ENCODE measurements around the gene HEPACAM.

HEPACAM gene

DNA sequence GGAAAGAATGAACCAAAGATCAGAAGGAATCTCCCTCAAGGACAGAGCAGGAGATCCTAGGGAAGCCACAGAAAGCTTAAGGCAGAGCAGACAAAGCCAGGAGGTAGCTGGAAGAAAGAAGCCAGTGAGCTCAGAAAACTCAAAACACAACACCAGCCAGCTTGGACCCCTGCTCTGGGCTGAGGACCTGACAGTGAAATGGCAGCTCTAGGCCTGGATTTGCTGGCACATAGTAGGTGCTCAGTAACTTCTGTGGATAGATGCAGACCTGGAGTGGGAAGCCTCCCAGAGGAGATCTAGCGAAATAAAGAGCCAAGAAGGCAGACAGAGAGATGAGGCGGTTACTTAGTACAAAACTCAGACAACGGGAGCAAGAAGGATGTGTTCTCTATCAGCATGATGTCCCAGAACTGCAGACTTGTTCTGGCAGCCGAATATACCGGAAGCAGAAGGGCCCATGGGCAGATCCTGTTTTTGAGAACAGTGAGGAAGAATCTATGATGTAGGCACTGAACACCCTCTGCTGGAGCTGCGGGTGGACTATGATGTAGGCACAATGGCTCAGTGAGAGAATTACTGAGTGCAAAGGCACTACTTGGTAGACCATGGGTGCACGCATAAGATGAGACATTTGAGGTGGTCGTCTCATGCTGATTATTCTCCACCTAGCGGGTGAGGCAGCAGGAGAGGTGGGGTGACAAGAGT lies 42.9 kb downstream of the HEPACAM start:
- no peak for DNase-seq (ENCODE audit: low spot score)
- in situ Hi-C loops (cut with MboI; ENCODE audit: low sequenced_read_pairs, unreplicated experiment), result no loop called here
- TF ChIP-seq, protein P1, sequence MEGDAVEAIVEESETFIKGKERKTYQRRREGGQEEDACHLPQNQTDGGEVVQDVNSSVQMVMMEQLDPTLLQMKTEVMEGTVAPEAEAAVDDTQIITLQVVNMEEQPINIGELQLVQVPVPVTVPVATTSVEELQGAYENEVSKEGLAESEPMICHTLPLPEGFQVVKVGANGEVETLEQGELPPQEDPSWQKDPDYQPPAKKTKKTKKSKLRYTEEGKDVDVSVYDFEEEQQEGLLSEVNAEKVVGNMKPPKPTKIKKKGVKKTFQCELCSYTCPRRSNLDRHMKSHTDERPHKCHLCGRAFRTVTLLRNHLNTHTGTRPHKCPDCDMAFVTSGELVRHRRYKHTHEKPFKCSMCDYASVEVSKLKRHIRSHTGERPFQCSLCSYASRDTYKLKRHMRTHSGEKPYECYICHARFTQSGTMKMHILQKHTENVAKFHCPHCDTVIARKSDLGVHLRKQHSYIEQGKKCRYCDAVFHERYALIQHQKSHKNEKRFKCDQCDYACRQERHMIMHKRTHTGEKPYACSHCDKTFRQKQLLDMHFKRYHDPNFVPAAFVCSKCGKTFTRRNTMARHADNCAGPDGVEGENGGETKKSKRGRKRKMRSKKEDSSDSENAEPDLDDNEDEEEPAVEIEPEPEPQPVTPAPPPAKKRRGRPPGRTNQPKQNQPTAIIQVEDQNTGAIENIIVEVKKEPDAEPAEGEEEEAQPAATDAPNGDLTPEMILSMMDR (IDR thresholded peaks at IDR 0.05; ENCODE audit: borderline replicate concordance, control extremely low read depth, extremely low read depth, insufficient read depth, missing control alignments), result no peak

DNA sequence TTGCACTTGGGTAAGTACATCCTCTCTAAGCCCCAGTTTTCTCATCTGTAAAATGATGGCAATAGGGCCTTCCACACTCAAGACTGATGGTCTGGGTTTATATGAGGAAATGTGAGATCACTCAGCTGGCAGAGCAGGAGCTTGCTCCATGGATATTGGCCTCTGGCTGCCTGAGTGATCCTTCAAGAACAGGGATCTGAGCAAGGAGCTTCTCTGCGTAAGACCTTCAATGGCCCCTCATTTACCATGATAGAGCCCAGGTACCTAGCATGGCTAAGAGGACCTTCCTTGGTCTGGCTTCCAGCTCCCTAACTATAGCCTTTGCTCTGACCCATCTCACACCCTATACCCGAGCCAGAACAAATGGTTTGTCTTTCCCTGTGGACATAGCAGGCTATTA lies 43.7 kb downstream of the HEPACAM start:
- DNase-seq (ENCODE audit: low spot score), result no peak
- in situ Hi-C loops (cut with MboI; ENCODE audit: low sequenced_read_pairs, unreplicated experiment), result no loop called here
- TF ChIP-seq, protein P1 (IDR thresholded peaks at IDR 0.05; ENCODE audit: borderline replicate concordance, control extremely low read depth, extremely low read depth, insufficient read depth, missing control alignments), result no peak

DNA sequence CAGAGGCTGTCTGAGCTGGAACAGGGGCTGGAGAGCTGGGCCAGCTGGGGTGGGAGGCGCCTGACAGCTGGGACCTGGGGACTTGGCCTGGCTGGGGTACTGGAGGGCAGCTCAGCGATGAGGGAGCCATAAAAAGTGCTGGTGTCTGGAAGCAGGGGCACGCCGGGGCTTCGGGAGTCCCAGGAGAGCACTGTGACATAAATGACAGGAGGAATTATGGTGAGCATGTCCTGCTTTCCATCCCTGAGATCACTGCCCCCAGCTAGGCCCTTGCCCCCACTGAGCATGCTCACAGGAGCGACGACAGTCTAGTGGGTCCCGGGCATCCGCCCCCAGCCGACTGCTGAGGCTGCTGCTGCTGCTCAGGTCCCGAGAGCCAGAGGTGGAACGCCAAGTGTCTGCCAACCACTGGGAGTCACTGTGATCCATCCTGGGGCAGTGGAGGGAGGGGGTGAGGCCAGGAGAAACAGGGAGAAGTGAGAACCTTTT lies 44.4 kb downstream of the HEPACAM start:
- TF ChIP-seq, protein P1 (IDR thresholded peaks at IDR 0.05; ENCODE audit: borderline replicate concordance, control extremely low read depth, extremely low read depth, insufficient read depth, missing control alignments), result no peak
- DNase-seq (ENCODE audit: low spot score), result no peak
- in situ Hi-C loops (cut with MboI; ENCODE audit: low sequenced_read_pairs, unreplicated experiment), result no loop called here

DNA sequence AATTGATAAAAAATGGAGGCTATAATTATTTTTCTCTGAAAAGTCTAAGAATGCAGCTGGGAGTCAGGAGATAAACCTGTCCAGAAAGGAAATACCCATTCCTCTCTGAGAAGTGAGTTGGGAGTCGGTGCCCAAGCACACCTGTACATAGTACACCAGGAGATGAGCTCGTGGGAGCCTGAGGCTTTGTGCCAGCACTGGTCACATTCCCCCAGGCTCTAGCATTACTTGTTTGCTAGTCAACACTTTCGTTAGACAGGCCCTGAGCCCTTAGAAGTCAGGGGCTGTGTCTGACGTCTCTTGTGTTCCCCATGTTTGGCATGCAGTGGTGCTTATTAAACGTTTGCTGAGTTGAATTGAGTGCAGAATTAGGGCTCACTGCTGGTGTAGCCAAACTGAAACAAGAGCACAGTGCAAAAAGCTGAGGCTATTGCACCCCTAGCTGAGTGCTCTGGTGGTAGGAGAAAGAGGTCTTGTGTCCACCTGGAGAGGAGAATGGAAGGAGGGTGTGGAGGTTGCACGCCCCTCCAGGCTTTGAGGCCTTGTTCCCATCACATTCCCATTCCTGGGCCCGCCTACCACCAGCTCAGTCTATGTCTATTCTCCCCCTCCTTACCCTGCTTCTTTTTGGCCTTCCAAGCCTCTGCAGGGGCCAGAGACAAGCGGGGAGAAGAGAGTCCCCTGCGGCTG lies 45.0 kb downstream of the HEPACAM start:
- in situ Hi-C loops (cut with MboI; ENCODE audit: low sequenced_read_pairs, unreplicated experiment), result no loop called here
- TF ChIP-seq, protein P1 (IDR thresholded peaks at IDR 0.05; ENCODE audit: borderline replicate concordance, control extremely low read depth, extremely low read depth, insufficient read depth, missing control alignments), result no peak
- DNase-seq (ENCODE audit: low spot score), result no peak

DNA sequence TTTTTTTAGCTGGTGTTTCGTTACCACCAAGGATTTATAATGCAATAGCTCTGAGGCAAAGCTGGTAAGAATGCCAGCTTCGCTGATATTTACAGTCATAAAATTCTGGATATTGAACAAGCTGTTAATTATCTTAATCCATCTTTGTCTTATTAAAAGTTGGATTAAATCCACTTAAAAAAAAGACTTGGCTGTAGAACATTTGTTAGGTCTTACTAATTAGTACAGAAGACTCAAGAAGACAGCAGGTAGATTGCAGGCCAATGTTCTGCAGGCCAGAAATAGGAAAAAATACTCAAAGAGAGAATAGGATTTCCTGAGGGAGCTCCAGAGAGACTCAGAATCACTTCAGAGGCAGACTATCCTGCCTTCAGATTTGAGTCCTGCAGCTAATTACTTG lies 45.7 kb downstream of the HEPACAM start:
- no peak for DNase-seq (ENCODE audit: low spot score)
- in situ Hi-C loops (cut with MboI; ENCODE audit: low sequenced_read_pairs, unreplicated experiment), result no loop called here
- TF ChIP-seq, protein P1 (IDR thresholded peaks at IDR 0.05; ENCODE audit: borderline replicate concordance, control extremely low read depth, extremely low read depth, insufficient read depth, missing control alignments), result no peak

DNA sequence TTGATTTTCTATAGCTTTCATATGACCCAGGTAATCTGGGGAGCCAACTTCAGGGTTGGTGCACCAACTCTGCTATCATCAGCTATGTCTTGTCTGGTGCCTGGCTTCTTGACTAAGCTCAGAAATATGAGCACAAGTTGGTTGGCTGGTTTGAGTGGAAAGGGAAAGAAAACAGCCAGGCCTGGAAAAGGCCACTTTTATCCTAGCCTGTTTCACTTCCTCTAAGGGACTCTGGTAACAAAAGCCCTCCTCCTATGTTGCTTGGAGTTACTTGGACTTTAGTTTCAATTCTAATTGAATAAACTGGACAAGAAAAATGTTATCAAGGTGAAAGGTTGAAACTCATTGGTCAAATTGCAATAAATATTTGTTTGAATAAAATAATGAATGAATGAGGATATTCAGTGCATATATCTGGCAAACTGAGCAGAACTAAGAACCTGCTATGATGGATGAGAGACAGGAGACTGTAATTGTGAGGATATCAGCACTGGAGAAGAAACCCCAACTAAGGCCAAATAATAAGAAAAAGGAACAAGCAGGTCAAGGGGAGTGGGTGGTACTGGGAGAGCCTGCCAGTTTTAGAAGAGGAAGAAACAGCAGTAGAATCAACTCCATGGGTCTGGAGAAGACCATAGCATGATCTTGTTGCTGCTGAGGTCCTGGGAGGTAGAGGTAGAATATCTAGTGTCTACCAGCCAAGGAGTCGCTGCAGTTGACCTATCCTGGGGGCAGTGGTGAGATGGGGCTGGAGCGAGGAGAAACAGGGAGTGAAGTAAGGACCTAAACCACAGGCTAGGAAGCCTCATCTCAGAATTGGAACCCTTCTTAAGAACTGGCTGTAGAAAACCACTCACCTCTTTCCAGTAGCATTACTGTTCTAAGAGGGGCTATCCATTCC lies 46.4 kb downstream of the HEPACAM start:
- TF ChIP-seq, protein P1 (IDR thresholded peaks at IDR 0.05; ENCODE audit: borderline replicate concordance, control extremely low read depth, extremely low read depth, insufficient read depth, missing control alignments), result no peak
- no peak for DNase-seq (ENCODE audit: low spot score)
- in situ Hi-C loops (cut with MboI; ENCODE audit: low sequenced_read_pairs, unreplicated experiment), result no loop called here

Measured in GM13976 (cell line).